ENCODE results near the gene RHNO1.

The RHNO1 gene

DNA sequence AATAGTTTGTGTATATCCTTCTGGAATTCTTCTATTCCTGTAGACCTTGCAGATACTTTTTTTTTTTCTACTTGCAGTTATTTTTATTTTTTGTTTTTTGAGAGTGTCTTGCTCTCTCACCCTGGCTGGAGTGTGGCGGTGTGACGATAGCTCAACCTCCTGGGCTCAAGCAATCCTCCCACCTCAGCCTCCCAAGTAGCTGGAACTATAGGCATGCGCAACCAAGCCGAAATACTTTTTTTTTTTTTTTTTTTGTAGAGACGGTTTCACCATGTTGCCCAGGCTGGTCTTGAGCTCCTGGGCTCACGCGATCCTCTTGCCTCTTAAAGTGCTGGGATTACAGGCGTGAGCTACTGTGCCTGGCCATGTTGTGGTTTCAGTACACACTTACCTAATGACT, 23.6 kb downstream of the RHNO1 start:
- in situ Hi-C loops (cut with MboI; ENCODE audit: low sequenced_read_pairs), result no loop called here

DNA sequence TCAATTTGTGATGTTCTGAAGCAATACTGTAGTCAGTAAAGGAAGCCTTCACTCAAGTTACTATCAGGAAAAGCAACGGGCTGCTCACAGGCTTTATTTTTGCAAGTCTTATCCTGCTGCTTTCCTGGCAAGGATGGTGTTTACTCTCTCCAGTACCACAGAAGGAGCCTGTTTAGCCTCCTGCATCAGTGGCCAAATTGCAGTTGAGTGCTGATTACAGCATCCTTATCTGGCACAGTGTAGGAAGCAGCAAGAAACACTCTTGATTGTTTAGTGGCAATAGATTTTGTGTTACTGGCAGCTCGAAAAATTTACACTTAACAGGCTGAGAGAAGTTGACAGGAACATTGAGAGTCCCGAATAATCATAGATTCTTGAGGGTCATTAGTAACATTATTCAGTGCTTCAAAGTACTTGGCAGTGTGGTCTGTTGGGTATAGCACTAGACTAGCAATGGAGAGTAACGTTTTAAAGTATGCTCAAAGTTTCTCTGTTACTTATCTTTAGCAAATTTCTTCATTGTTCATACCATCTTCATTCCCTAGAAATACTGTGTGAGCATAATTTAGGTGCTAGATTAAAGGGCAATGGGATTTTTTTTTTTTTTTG, 25.4 kb downstream of the RHNO1 start:
- in situ Hi-C loops (cut with MboI; ENCODE audit: low sequenced_read_pairs), result no loop called here

DNA sequence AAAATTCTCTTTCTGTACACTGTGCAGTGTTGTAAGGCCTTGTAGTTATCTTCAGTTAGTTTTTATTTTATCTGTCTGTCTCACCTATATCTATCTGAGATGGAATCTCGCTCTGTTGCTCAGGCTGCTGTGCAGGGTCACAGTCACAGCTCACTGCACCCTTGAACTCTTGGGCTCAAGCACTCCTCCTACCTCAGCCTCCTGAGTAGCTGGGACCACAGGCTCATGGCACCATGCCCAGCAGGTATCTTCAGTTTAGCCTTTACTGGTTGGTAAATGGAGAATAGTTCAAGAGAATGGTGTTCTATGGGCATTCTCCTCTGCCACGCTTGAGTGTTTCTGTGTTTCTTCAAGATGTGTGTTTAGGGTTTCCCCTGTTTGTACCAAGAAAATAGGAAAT, 27.2 kb downstream of the RHNO1 start:
- in situ Hi-C loops (cut with MboI; ENCODE audit: low sequenced_read_pairs), result no loop called here

DNA sequence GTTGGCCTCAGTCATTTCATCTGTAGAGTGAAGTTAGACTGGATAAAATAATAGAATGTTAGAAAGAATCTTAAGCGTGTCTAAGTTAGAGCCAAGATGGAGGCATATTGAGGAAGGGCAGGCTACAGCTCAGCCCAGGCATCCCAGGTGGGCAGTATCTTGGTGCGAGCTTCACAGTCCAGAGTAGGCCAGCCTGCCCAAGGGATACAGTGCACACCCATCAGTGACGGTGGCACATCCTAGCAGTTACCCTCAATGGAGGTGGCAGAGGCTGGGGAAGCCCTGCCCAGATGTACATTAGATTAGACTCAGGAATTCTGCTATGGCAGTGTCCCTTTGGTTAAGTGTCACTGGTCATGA, 35.2 kb downstream of the RHNO1 start:
- in situ Hi-C loops (cut with MboI; ENCODE audit: low sequenced_read_pairs), result no loop called here

DNA sequence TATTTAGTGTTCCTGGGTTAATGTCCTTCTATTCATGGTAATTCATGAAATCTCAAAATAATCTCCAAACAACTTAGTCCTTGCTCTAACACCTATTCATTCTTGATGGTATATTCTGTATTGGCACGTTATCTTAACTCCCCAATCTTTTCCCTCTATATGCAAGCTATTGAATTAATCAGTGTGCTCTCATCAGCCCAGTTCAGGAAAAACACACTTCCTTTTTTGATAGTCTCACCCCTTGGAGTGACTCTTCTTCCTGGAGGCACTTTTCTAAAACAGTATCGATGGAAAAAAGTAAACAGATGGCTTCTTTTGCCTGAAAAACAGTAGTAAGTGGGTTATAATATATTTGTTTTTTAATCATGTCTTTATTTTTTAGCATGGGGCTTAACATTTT, 42.2 kb downstream of the RHNO1 start:
- in situ Hi-C loops (cut with MboI; ENCODE audit: low sequenced_read_pairs), result no loop called here

DNA sequence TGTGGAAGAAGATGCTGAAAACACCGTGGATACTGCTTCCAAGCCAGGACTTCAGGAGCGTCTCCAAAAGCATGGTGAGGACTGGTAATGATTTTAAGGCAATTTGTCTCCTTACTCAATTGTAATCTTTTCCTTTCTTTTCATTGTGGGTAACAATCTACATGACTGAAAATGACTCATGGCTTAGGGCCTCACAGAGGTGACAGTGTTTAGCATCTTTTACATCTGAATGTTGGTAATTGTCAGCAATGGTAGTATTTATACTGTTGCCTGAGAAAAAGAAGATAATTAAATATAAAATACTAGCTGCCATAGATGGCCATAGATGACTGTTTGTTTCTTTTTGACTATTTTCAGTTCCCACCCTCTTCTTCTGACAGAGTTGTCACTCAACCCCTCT, 45.3 kb downstream of the RHNO1 start:
- in situ Hi-C loops (cut with MboI; ENCODE audit: low sequenced_read_pairs), result no loop called here

DNA sequence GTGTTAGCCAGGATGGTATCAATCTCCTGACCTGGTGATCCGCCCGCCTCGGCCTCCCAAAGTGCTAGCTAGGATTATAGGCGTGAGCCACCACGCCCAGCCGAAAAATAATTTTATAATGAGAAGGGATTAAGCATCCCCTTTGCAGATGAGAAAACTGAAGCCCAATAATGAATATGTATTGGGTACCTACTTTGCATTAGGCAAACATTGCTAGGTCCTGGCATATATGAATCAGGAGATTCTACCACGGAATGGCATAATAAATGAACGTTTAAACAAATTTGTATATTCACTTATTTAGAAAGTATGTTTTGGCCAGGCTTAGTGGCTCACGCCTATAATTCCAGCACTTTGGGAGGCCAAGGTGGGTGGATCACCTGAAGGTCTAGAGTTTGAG, 46.0 kb downstream of the RHNO1 start:
- in situ Hi-C loops (cut with MboI; ENCODE audit: low sequenced_read_pairs), result no loop called here

DNA sequence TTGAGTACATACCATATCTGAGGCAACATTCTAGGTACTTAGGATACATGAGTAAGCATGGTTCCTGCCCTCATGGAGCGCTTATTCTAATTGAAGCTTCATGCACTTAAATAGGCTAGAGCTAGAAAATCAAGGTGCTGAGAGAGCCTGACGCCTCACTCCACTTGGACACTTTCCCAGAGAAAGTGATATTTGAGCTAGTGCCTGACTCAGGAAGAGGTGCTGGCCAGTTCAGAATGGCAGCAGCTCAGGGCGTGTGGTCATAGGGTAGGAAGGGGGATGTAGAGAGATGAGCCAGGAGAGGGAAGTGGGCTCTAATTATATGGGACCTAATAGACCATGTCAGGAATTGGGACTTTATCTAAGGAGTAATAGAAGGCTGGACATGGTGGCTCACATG, 47.0 kb downstream of the RHNO1 start:
- in situ Hi-C loops (cut with MboI; ENCODE audit: low sequenced_read_pairs), result no loop called here

DNA sequence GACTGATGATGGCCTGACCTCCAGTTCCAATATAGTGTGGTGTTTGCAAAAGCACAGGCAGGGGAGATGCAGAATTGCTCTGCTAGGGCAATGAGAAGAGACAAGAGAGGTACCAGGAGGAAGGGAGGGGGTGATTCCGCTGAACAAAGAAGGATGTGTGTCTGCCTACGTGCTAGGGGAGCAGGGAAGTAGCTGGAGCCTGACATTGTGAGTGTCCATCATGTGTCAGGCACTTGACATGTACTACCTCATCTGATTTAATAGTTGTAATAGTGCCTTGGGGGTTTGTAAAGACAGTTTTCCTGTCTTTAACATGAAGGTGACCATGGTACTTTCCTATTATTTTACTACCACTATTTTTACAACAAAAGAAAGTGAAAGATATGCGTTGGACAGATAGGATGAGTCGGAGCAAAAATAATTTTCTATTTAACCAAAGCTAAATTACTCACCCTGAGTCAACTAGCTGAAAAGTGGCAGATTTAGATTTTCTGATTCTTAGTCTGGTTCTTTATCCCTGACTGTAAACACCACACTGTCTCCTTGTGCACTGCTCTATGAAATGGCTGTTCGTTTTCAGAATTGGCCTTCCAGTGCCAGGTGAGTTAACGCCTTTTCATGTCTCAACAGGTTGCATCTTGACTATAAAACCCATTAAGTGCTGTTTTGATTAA, 48.4 kb downstream of the RHNO1 start:
- in situ Hi-C loops (cut with MboI; ENCODE audit: low sequenced_read_pairs), result no loop called here

DNA sequence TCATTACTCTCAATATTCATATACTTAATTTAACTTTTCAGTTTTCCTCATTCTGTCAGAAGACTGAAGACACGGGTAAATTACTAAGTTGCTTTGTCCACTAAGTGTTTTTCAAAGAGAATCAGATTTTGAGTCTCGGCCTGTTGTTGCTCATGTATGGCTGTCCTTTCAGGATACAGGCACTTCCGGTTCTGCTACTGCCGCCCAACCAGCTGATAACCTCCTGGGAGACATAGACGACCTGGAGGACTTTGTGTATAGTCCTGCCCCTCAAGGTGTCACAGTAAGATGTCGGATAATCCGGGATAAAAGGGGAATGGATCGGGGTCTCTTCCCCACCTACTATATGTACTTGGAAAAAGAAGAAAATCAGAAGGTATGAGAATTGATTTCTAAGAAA, 53.8 kb downstream of the RHNO1 start:
- in situ Hi-C loops (cut with MboI; ENCODE audit: low sequenced_read_pairs), result no loop called here

DNA sequence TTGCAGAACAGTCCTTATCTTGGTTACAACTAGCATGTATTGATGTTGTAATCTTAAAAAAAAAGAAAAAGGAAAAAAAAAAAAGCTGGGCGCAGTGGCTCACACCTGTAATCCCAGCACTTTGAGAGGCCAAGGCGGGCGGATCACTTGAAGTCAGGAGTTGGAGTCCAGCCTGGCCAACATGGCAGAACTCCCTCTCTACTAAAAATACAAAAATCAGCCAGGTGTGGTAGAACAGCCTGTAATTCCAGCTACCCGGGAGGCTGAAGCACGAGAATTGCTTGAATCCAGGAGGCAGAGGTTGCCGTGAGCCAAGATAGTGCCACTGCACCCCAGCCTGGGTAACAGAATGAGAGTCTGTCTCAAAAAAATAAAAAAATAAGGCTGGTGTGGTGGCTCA, 56.6 kb downstream of the RHNO1 start:
- in situ Hi-C loops (cut with MboI; ENCODE audit: low sequenced_read_pairs), result no loop called here

DNA sequence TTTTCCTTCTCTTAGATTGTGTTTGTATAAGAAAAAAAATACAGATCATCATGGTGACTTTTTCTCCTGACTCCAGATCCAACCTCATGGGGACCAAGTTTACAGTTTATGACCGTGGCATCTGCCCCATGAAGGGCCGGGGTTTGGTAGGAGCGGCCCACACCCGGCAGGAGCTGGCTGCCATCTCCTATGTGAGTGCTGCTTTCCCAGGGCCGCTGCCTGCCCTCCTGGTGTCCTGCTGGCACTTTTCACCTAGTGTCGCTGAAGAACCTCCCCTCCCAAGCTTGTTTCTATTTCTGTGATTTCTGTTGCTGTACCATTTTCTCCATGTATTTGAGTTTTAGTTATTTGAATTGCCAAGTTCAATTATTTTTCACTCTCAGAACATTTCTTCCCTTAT, 57.3 kb downstream of the RHNO1 start:
- in situ Hi-C loops (cut with MboI; ENCODE audit: low sequenced_read_pairs), result no loop called here

DNA sequence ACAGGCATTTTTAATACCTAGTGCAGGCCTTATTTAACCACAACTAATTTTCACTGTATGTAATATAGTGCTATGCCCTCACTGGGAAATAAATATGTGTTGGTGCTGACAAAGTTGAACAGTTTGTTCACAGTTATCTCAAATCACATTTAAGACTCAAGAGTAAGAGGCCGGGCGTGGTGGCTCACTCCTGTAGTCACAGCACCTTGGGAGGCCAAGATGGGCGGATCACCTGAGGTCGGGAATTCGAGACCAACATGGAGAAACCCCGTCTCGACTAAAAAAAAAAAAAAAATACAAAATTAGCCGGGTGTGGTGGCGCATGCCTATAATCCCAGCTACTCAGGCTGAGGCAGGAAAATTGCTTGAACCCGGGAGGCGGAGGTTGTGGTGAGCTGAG, 59.3 kb downstream of the RHNO1 start:
- in situ Hi-C loops (cut with MboI; ENCODE audit: low sequenced_read_pairs), result no loop called here

DNA sequence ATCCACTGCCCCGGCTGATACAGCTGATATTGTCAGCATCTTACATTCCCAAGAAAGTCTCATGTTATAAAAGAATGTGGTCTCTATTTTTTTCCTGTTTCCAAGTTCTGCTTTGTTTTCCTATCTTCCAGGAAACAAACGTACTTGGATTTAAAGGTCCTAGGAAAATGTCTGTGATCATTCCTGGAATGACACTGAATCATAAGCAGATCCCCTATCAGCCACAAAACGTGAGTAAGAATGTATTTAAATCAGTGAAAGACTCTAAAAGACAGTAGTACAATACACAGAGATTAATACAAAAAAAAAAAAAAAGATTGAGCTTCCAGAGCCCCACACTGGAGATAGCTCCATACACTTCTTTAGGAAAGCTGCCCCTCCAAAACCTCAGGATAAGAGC, 60.5 kb downstream of the RHNO1 start:
- in situ Hi-C loops (cut with MboI; ENCODE audit: low sequenced_read_pairs), result no loop called here

All from hTERT RPE-1 (cell line).